Measurements from ENCODE around the gene EPM2AIP1. TPM values are rescaled to one million over a fixed set of nuclear protein-coding genes. Genes with fewer than 3 reads are reported as not detected.

The EPM2AIP1 gene
- total RNA-seq, 4 donors from 2014 or later = 12.3 to 57.0 (median 26.0) TPM

GRCh38 chr3:37037352-37037751, 44.4 kb upstream of the EPM2AIP1 start:
- H3K4me3 ChIP-seq = no peak overlapping the region
- TF ChIP-seq POLR2A (IDR thresholded peaks at IDR 0.05) = no peak
- TF ChIP-seq, protein P1, sequence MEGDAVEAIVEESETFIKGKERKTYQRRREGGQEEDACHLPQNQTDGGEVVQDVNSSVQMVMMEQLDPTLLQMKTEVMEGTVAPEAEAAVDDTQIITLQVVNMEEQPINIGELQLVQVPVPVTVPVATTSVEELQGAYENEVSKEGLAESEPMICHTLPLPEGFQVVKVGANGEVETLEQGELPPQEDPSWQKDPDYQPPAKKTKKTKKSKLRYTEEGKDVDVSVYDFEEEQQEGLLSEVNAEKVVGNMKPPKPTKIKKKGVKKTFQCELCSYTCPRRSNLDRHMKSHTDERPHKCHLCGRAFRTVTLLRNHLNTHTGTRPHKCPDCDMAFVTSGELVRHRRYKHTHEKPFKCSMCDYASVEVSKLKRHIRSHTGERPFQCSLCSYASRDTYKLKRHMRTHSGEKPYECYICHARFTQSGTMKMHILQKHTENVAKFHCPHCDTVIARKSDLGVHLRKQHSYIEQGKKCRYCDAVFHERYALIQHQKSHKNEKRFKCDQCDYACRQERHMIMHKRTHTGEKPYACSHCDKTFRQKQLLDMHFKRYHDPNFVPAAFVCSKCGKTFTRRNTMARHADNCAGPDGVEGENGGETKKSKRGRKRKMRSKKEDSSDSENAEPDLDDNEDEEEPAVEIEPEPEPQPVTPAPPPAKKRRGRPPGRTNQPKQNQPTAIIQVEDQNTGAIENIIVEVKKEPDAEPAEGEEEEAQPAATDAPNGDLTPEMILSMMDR (IDR thresholded peaks at IDR 0.05) = no peak
- no peaks in the 10 kb centered on the region for H3K4me1 ChIP-seq
- H3K9me3 ChIP-seq = no peaks in the 10 kb centered on the region
- intact Hi-C loops (cut with DNase I; ENCODE audit: low total_unique reads) = no loop called here
- H3K27ac ChIP-seq = no peak overlapping the region
- H3K36me3 ChIP-seq = no peaks in the 10 kb centered on the region
- H3K27me3 ChIP-seq = no peaks in the 10 kb centered on the region
- no peak for DNase-seq

DNA sequence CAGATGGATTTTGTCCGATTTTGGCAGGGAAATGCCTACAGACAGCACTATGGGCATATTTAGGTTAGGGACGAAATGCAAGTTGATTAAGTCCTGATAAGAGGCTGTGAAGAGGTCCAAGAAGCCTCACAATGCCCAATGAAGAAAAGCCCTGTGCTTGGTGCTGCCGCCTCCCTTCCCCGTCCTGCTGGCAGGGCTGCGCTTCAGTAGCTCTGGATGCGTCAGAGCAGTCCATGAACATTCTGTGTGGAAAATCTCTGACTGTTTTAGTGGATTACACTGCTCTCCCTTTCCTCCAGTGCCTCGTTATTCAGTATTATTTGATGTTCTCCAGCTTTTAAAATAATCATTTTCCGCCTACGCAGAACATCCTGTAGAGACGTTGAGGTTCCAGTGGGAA, 40.0 kb upstream of the EPM2AIP1 start:
- no peaks in the 10 kb centered on the region for H3K27me3 ChIP-seq
- no peaks in the 10 kb centered on the region for H3K9me3 ChIP-seq
- H3K4me3 ChIP-seq = no peak overlapping the region
- H3K4me1 ChIP-seq = no peaks in the 10 kb centered on the region
- no peak for TF ChIP-seq POLR2A (IDR thresholded peaks at IDR 0.05)
- TF ChIP-seq, protein P1 (IDR thresholded peaks at IDR 0.05) = no peak
- H3K36me3 ChIP-seq = no peaks in the 10 kb centered on the region
- peak overlapping the region; percentile 65 to 73 for H3K27ac ChIP-seq
- intact Hi-C loops (cut with DNase I; ENCODE audit: low total_unique reads) = no loop called here
- peak in 1 of 2 donors; percentile 56 for DNase-seq

GRCh38 chr3:37031096-37031682, 38.3 kb upstream of the EPM2AIP1 start:
- peak; percentile 34 to 63 for DNase-seq
- Histone ChIP-seq H3K27me3 (no peaks in the 10 kb centered on the region), H3K36me3 (no peaks in the 10 kb centered on the region), H3K4me3 (no peak overlapping the region), H3K4me1 (no peaks in the 10 kb centered on the region), H3K9me3 (no peaks in the 10 kb centered on the region), H3K27ac (peak overlapping the region; percentile 65 to 73)
- no peak for TF ChIP-seq POLR2A (IDR thresholded peaks at IDR 0.05)
- TF ChIP-seq, protein P1 (IDR thresholded peaks at IDR 0.05) = no peak
- intact Hi-C loops (cut with DNase I; ENCODE audit: low total_unique reads) = no loop called here

- no peaks in the 10 kb centered on the region for H3K36me3 ChIP-seq
Measured at GRCh38 chr3:37030588-37030987, 37.7 kb upstream of the EPM2AIP1 start.

DNA sequence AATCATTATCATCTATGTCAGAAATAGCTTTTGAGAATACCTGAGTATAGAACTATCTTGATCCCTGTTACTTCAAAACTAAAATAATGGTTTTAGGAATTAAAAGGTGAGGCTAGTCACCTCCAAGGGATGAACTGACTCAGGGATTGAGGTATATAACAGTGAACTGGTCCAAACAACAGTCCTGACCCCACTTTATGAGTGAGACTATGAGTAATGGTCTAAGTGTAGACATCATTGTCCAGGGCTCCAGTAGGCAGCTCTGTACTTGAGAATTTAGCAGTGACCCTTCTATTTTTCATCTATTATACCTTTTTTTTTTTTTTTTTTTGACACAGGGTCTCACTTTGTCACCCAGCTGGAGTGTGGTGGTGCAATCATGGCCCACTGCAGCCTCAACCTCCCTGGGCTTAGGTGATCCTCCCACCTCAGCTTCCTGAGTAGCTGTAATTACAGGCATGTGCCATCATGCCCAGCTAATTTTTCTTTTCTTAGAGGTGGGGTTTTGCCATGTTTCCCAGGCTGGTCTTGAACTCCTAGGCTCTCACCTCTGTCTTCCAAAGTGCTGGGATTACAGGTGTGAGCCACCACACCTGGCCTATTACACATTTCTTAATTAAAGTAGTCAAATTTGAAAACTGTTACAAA, 36.7 kb upstream of the EPM2AIP1 start:
- DNase-seq = no peak
- no peak for TF ChIP-seq POLR2A (IDR thresholded peaks at IDR 0.05)
- TF ChIP-seq, protein P1 (IDR thresholded peaks at IDR 0.05) = no peak
- H3K4me1 ChIP-seq = no peaks in the 10 kb centered on the region
- H3K9me3 ChIP-seq = no peaks in the 10 kb centered on the region
- intact Hi-C loops (cut with DNase I; ENCODE audit: low total_unique reads) = no loop called here
- H3K27ac ChIP-seq = peak overlapping the region; percentile 65 to 73
- H3K4me3 ChIP-seq = no peak overlapping the region
- no peaks in the 10 kb centered on the region for H3K27me3 ChIP-seq
- H3K36me3 ChIP-seq = no peaks in the 10 kb centered on the region

More at GRCh38 chr3:37030588-37030987, 37.7 kb upstream of the EPM2AIP1 start:
- peak overlapping the region; percentile 65 to 73 for H3K27ac ChIP-seq
- no peaks in the 10 kb centered on the region for H3K9me3 ChIP-seq
- H3K4me1 ChIP-seq = no peaks in the 10 kb centered on the region
- no peak overlapping the region for H3K4me3 ChIP-seq
- no peaks in the 10 kb centered on the region for H3K27me3 ChIP-seq
- TF ChIP-seq, protein P1 (IDR thresholded peaks at IDR 0.05) = no peak
- TF ChIP-seq POLR2A (IDR thresholded peaks at IDR 0.05) = no peak
- DNase-seq = no peak
- intact Hi-C loops (cut with DNase I; ENCODE audit: low total_unique reads) = no loop called here
